K562 (cell line): ENCODE data around the gene SLC16A1. TPM values are rescaled to one million over a fixed set of nuclear protein-coding genes. Genes with fewer than 3 reads are reported as not detected.

Experiments used
- ARHGAP35 ChIP-seq: fragments of 450-650 bp; IDR thresholded peaks from 2 replicates; pipeline ENCODE4 v1.6.1; 2018; ENCODE audit not compliant: partially characterized antibody
- C11orf30 ChIP-seq: fragments of 450-650 bp; IDR thresholded peaks from 2 replicates; pipeline ENCODE4 v1.6.1; 2016; ENCODE audit warnings: low read depth, mild to moderate bottlenecking
- DMBX1 ChIP-seq: fragments of 250-450 bp; sonication (Bioruptor Pico); IDR thresholded peaks from 2 replicates; pipeline ENCODE4 v1.8.0; 2022; ENCODE audit warnings: inconsistent platforms, mild to moderate bottlenecking, moderate library complexity, borderline replicate concordance
- E2F3 ChIP-seq: fragments of 250-450 bp; sonication (Bioruptor Pico); IDR thresholded peaks from 2 replicates; pipeline ENCODE4 v1.4.0; 2020; ENCODE audit warnings: mild to moderate bottlenecking
- HIVEP1 ChIP-seq: fragments of 250-450 bp; sonication (Bioruptor Pico); IDR thresholded peaks from 2 replicates; pipeline ENCODE4 v1.4.0; 2020; ENCODE audit warnings: mild to moderate bottlenecking
- HLTF ChIP-seq: fragments of 450-650 bp; IDR thresholded peaks from 2 replicates; pipeline ENCODE4 v1.6.1; 2016
- HNRNPLL ChIP-seq: fragments of 200-400 bp; formaldehyde crosslinking; IDR thresholded peaks from 2 replicates; pipeline ENCODE4 v1.6.1; 2017; ENCODE audit warnings: low read length, low read depth, mild to moderate bottlenecking; ENCODE audit not compliant: poor library complexity, severe bottlenecking
- POLR3G ChIP-seq: IDR thresholded peaks from 2 replicates; pipeline ENCODE4 v1.6.1; 2011; ENCODE audit not compliant: insufficient read length, insufficient replicate concordance; ENCODE audit errors: extremely low read depth
- ZKSCAN3 ChIP-seq: fragments of 250-450 bp; sonication (Bioruptor Pico); IDR thresholded peaks from 2 replicates; pipeline ENCODE4 v1.4.0; 2020
- ZNF707 ChIP-seq: fragments of 250-450 bp; sonication (Bioruptor Pico); conservative IDR thresholded peaks from 2 replicates; pipeline ENCODE4 v1.8.0; 2022; ENCODE audit warnings: inconsistent platforms, mild to moderate bottlenecking, moderate library complexity
- polyA plus RNA-seq, 8 experiments: library from polyadenylated mRNA; depleted of rRNA in 4 of 8; stranded (reverse) in 5 of 8; unstranded in 3 of 8; fragments of >200 nt; fragmentation: Nextera tagmentation in 2 of 8; fragmentation: Illumina TruSeq in 1 of 8; extraction: Ambion mirVana in 2 of 8; extraction: Trizol in 1 of 8; gene quantifications; 2 replicates each; pipeline versions ENCODE4 v1.2.1 to v1.2.3, GENCODE V29; 2011 to 2014; ENCODE audit warnings: inconsistent platforms in 1 of 8, missing spikeins in 1 of 8
- total RNA-seq, 7 experiments: library from RNA; depleted of rRNA in 6 of 7; stranded (reverse); fragments of >200 nt in 6 of 7; fragmentation: Illumina TruSeq in 2 of 7; extraction: Trizol in 2 of 7; gene quantifications; 2 replicates each; pipeline versions ENCODE4 v1.2.1 to v1.2.3, GENCODE V29; 2011 to 2021; ENCODE audit warnings: low replicate concordance in 1 of 7
- TF ChIP-seq, protein P1 (sequence below): sonication (generic); formaldehyde crosslinking; IDR thresholded peaks from 2 replicates; pipeline ENCODE4 v1.8.1; 2023; ENCODE audit warnings: missing genetic modification reagents, mild to moderate bottlenecking, borderline replicate concordance
- TF ChIP-seq, protein P2 (sequence below): sonication (generic); formaldehyde crosslinking; IDR thresholded peaks from 2 replicates; pipeline ENCODE4 v1.8.0; 2022; ENCODE audit warnings: missing genetic modification reagents, mild to moderate bottlenecking, borderline replicate concordance
- TF ChIP-seq, protein P3 (sequence below): fragments of 250-450 bp; sonication (Bioruptor Pico); IDR thresholded peaks from 2 replicates; pipeline ENCODE4 v1.5.0; 2021; ENCODE audit warnings: mild to moderate bottlenecking, moderate library complexity
- TF ChIP-seq, protein P4 (sequence below): fragments of 250-450 bp; sonication (Bioruptor Pico); IDR thresholded peaks from 2 replicates; pipeline ENCODE4 v1.8.0; 2022; ENCODE audit warnings: inconsistent platforms

The SLC16A1 gene
- total and polyA plus RNA-seq, 9 of the 15 experiments (the other 6 are each of a cell fraction or from before 2014, with no cell fraction given): 73.1 to 244 (median 117) TPM

DNA sequence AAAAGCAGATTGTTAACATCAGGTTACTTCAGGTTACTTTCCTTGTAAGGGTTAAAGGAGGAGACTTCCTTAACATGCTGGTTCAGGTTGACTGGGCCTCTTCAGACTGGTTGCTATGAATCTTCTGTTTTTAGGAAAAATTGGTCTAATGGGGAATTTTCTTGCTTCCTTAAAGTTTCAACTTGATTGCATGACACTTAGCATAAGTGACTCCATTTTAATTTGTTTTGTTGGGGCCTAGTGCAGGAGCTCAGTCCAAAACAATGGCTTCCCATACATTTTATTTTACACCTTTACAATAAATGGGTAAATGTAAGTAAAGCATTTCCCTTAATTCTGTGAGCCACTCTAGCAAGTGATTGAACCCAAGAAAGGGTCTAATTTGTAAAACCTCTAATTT, 53.8 kb downstream of the SLC16A1 start (continued):
- TF ChIP-seq, protein P1, sequence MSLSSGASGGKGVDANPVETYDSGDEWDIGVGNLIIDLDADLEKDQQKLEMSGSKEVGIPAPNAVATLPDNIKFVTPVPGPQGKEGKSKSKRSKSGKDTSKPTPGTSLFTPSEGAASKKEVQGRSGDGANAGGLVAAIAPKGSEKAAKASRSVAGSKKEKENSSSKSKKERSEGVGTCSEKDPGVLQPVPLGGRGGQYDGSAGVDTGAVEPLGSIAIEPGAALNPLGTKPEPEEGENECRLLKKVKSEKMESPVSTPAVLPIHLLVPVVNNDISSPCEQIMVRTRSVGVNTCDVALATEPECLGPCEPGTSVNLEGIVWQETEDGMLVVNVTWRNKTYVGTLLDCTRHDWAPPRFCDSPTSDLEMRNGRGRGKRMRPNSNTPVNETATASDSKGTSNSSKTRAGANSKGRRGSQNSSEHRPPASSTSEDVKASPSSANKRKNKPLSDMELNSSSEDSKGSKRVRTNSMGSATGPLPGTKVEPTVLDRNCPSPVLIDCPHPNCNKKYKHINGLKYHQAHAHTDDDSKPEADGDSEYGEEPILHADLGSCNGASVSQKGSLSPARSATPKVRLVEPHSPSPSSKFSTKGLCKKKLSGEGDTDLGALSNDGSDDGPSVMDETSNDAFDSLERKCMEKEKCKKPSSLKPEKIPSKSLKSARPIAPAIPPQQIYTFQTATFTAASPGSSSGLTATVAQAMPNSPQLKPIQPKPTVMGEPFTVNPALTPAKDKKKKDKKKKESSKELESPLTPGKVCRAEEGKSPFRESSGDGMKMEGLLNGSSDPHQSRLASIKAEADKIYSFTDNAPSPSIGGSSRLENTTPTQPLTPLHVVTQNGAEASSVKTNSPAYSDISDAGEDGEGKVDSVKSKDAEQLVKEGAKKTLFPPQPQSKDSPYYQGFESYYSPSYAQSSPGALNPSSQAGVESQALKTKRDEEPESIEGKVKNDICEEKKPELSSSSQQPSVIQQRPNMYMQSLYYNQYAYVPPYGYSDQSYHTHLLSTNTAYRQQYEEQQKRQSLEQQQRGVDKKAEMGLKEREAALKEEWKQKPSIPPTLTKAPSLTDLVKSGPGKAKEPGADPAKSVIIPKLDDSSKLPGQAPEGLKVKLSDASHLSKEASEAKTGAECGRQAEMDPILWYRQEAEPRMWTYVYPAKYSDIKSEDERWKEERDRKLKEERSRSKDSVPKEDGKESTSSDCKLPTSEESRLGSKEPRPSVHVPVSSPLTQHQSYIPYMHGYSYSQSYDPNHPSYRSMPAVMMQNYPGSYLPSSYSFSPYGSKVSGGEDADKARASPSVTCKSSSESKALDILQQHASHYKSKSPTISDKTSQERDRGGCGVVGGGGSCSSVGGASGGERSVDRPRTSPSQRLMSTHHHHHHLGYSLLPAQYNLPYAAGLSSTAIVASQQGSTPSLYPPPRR (CRISPR knock-in tag): no peak
- TF ChIP-seq ARHGAP35: no peak
- TF ChIP-seq ZKSCAN3 (CRISPR knock-in tag): peak; percentile 52; the same call in 1 of the 2 replicates
- no peak for TF ChIP-seq POLR3G
- TF ChIP-seq, protein P2, sequence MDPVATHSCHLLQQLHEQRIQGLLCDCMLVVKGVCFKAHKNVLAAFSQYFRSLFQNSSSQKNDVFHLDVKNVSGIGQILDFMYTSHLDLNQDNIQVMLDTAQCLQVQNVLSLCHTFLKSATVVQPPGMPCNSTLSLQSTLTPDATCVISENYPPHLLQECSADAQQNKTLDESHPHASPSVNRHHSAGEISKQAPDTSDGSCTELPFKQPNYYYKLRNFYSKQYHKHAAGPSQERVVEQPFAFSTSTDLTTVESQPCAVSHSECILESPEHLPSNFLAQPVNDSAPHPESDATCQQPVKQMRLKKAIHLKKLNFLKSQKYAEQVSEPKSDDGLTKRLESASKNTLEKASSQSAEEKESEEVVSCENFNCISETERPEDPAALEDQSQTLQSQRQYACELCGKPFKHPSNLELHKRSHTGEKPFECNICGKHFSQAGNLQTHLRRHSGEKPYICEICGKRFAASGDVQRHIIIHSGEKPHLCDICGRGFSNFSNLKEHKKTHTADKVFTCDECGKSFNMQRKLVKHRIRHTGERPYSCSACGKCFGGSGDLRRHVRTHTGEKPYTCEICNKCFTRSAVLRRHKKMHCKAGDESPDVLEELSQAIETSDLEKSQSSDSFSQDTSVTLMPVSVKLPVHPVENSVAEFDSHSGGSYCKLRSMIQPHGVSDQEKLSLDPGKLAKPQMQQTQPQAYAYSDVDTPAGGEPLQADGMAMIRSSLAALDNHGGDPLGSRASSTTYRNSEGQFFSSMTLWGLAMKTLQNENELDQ (CRISPR knock-in tag): no peak
- peak; percentile 70 for TF ChIP-seq ZNF707 (CRISPR knock-in tag)
- TF ChIP-seq E2F3 (CRISPR knock-in tag): 0 out of 2 replicates have a peak, but pooled peaks have one; percentile 77
- TF ChIP-seq DMBX1 (CRISPR knock-in tag): peak; percentile 98
- TF ChIP-seq, protein P3, sequence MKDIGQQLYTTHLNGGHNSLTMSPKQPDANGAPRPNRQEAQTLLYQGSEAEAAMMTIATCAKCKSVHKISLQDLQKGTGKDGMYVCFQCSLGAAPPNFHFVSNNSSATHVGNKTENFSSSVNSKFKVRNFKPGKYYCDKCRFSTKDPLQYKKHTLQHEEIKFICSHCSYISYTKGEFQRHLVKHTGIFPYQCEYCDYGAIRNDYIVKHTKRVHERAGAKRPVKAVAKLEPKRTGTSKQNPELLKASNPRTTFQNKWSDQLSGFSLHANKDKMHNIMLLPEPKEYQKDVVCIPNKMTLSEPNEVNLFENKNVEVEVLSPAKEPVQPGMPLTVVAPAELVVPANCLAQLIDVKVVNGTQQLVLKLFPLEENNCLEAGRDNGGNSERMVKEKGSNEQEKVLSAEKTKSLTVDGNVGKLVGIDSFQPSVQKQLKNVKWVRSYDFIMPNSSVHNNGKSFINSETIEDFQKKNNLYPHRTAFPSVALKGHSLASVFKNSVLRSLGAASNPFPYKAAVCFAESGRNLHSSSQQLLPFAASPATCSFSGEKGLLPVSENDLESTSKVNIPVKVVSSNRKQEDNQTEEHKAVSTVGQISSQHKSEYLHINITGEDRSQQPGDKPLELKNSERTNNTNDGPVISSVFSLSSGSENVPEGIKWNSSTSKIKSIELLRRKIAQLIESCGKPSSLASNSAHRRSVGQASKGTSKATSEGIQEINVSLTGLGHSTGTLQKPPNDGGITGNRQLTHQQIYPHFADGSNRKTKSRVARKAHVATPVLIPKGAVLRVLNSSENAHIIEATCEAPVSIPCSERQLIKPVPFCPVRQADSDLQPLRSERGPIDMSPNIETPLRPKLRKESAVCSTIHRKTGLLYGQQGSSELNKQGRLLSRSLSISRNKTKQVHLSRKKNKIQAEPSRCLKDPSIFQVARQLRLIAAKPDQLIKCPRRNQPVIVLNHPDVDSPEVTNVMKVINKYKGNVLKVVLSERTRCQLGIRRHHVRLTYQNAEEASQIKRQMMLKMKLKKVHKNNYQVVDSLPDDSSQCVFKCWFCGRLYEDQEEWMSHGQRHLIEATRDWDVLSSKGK (CRISPR knock-in tag): 0 out of 2 replicates have a peak, but pooled peaks have one; percentile 49
- TF ChIP-seq HIVEP1 (CRISPR knock-in tag): peak; percentile 93
- TF ChIP-seq C11orf30: no peak
- no peak for TF ChIP-seq HLTF
- TF ChIP-seq, protein P4, sequence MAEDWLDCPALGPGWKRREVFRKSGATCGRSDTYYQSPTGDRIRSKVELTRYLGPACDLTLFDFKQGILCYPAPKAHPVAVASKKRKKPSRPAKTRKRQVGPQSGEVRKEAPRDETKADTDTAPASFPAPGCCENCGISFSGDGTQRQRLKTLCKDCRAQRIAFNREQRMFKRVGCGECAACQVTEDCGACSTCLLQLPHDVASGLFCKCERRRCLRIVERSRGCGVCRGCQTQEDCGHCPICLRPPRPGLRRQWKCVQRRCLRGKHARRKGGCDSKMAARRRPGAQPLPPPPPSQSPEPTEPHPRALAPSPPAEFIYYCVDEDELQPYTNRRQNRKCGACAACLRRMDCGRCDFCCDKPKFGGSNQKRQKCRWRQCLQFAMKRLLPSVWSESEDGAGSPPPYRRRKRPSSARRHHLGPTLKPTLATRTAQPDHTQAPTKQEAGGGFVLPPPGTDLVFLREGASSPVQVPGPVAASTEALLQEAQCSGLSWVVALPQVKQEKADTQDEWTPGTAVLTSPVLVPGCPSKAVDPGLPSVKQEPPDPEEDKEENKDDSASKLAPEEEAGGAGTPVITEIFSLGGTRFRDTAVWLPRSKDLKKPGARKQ (CRISPR knock-in tag): peak; percentile 81
- TF ChIP-seq HNRNPLL: no peak
